HG03103 (cell line): ENCODE data around the gene ANKRD39.
"Not testable (repeated sequence)": the region's sequence is repeated elsewhere in the genome, so short reads cannot be mapped to it uniquely, and the experiment has no call there.

Experiments
- ATAC-seq: cut with Tn5 transposase; IDR thresholded peaks from one replicate; pipeline ENCODE4 v1.9.1; 2021; ENCODE audit warnings: low read depth; ENCODE audit not compliant: unreplicated experiment

Gene ANKRD39

GRCh38 chr2:96815326-96816126 is 42.3 kb downstream of the ANKRD39 start:
- ATAC-seq = peak; percentile 0

GRCh38 chr2:96813656-96814055 is 44.2 kb downstream of the ANKRD39 start:
- no peak for ATAC-seq

- no peak for ATAC-seq
Observed at GRCh38 chr2:96811917-96812316, 45.9 kb downstream of the ANKRD39 start.

- ATAC-seq = no peak
Observed at GRCh38 chr2:96810783-96811192, 47.0 kb downstream of the ANKRD39 start.

- no peak for ATAC-seq
Observed at GRCh38 chr2:96809951-96810782, 47.6 kb downstream of the ANKRD39 start.

- ATAC-seq = no peak
Observed at GRCh38 chr2:96809216-96809882, 48.5 kb downstream of the ANKRD39 start.

GRCh38 chr2:96808176-96808837 is 49.5 kb downstream of the ANKRD39 start:
- ATAC-seq = no peak

GRCh38 chr2:96807127-96807471 is 50.7 kb downstream of the ANKRD39 start:
- ATAC-seq = no peak

- ATAC-seq = no peak
Observed at GRCh38 chr2:96806468-96807126, 51.2 kb downstream of the ANKRD39 start.

- ATAC-seq = not testable (repeated sequence)
Observed at GRCh38 chr2:96805946-96806345, 51.9 kb downstream of the ANKRD39 start.

GRCh38 chr2:96804986-96805385 is 52.8 kb downstream of the ANKRD39 start:
- no peak for ATAC-seq

GRCh38 chr2:96802721-96803120 is 55.1 kb downstream of the ANKRD39 start:
- no peak for ATAC-seq

- no peak for ATAC-seq
Observed at GRCh38 chr2:96801786-96802595, 55.8 kb downstream of the ANKRD39 start.

GRCh38 chr2:96801005-96801785 is 56.6 kb downstream of the ANKRD39 start:
- ATAC-seq = no peak

- no peak for ATAC-seq
Observed at GRCh38 chr2:96800061-96801004, 57.5 kb downstream of the ANKRD39 start.

- ATAC-seq = no peak
Observed at GRCh38 chr2:96799623-96799935, 58.2 kb downstream of the ANKRD39 start.

GRCh38 chr2:96798733-96799622 is 58.8 kb downstream of the ANKRD39 start:
- no peak for ATAC-seq
